B cell (primary cell): ENCODE results near the gene RNF17. TPM values are rescaled to one million over a fixed set of nuclear protein-coding genes. Genes with fewer than 3 reads are reported as not detected.

ENCODE experiments used
- ATAC-seq: fragments of 200-7000 bp; cut with Tn5 transposase; one replicate; pipeline ENCODE4 v1.10.0; 2021; ENCODE audit warnings: low read depth, mild to moderate bottlenecking, moderate number of reproducible peaks, moderate library complexity
- CTCF ChIA-PET: fragments of 350-600 bp; sonication (Branson Sonifier 250); formaldehyde crosslinking; loops from one replicate; lab custom pipeline; 2021; ENCODE audit warnings: antibody characterized with exemption, inconsistent platforms; lab: Charles Lee
- POLR2A ChIA-PET: fragments of 350-600 bp; sonication (Branson Sonifier 250); formaldehyde crosslinking; loops from one replicate; lab custom pipeline; 2021; ENCODE audit warnings: antibody characterized with exemption; lab: Charles Lee
- DNase-seq: peaks from one replicate; pipeline ENCODE4 v3.0.0; 2013
- H2AFZ ChIP-seq: 2 replicates; pipeline ENCODE4 v1.6.1; 2012; ENCODE audit warnings: mild to moderate bottlenecking, low read depth, low read length; ENCODE audit not compliant: insufficient read depth, poor library complexity, severe bottlenecking
- H3K27ac ChIP-seq, 2 donors: 1 replicate in 1 of 2; 2 replicates in 1 of 2; pipeline ENCODE4 v1.5.1; 2012 to 2013; ENCODE audit warnings: low read length in 2 of 2, mild to moderate bottlenecking in 2 of 2, moderate library complexity in 1 of 2
- H3K27me3 ChIP-seq, 4 experiments: fragments of 200-600 bp in 1 of 4; sonication (generic) in 1 of 4; replicated peaks in 1 of 4; 1 replicate in 2 of 4; 2 replicates in 2 of 4; pipeline versions ENCODE4 v1.6.1 to v1.7.0; 2013 to 2016; ENCODE audit warnings: low read length in 3 of 4, mild to moderate bottlenecking in 2 of 4, mixed read lengths in 1 of 4, moderate library complexity in 1 of 4; ENCODE audit not compliant: insufficient read depth in 4 of 4, control insufficient read depth in 3 of 4; ENCODE audit errors: control extremely low read depth in 1 of 4
- H3K36me3 ChIP-seq, 2 experiments: replicated peaks in 1 of 2; 1 replicate in 1 of 2; 2 replicates in 1 of 2; pipeline versions ENCODE4 v1.6.1 to v1.7.1; 2013; ENCODE audit warnings: low read length in 1 of 2; ENCODE audit not compliant: insufficient read depth in 2 of 2, control insufficient read depth in 1 of 2; ENCODE audit errors: control extremely low read depth in 1 of 2, extremely low read depth in 1 of 2
- H3K4me1 ChIP-seq, 2 donors: fragments of 200-600 bp in 1 of 2; sonication (generic) in 1 of 2; 1 replicate in 1 of 2; 2 replicates in 1 of 2; pipeline versions ENCODE4 v1.5.1 to v1.6.1; 2013 to 2017; ENCODE audit warnings: low read length in 2 of 2; ENCODE audit not compliant: control insufficient read depth in 2 of 2, insufficient read depth in 2 of 2
- H3K4me2 ChIP-seq: replicated peaks from 2 replicates; pipeline ENCODE3; 2012; ENCODE audit warnings: mild to moderate bottlenecking, low read depth, low read length; ENCODE audit not compliant: poor library complexity, severe bottlenecking
- H3K4me3 ChIP-seq, 5 experiments: fragments of 200-600 bp in 1 of 5; sonication (generic) in 1 of 5; 1 replicate in 3 of 5; 2 replicates in 2 of 5; pipeline versions ENCODE4 v1.5.1 to v1.7.0; 2011 to 2016; ENCODE audit warnings: low read length in 4 of 5, mild to moderate bottlenecking in 4 of 5, low read depth in 2 of 5, control low read depth in 1 of 5, moderate library complexity in 1 of 5; ENCODE audit not compliant: insufficient read depth in 1 of 5; ENCODE audit errors: control extremely low read depth in 1 of 5, extremely low read depth in 1 of 5
- H3K79me2 ChIP-seq: fragments of 200-600 bp; sonication (generic); one replicate; pipeline ENCODE4 v1.6.0; 2016; ENCODE audit warnings: low read length; ENCODE audit not compliant: control insufficient read depth, insufficient read depth
- H3K9ac ChIP-seq: fragments of 200-600 bp; sonication (generic); 2 replicates; pipeline ENCODE4 v1.6.1; 2017; ENCODE audit warnings: mild to moderate bottlenecking, low read length, moderate library complexity
- H3K9me3 ChIP-seq, 3 donors: one replicate each; pipeline versions ENCODE4 v1.6.1 to v1.7.1; 2013; ENCODE audit warnings: low read length in 2 of 3; ENCODE audit not compliant: control insufficient read depth in 2 of 3, insufficient read depth in 1 of 3; ENCODE audit errors: control extremely low read depth in 1 of 3
- H4K20me1 ChIP-seq: 2 replicates; pipeline ENCODE4 v1.6.0; 2012; ENCODE audit warnings: mild to moderate bottlenecking, low read length; ENCODE audit not compliant: insufficient read depth, control insufficient read depth, poor library complexity, severe bottlenecking
- H3K27ac Mint-ChIP-seq: one replicate; pipeline ENCODE4 v1.8.0; 2021; ENCODE audit warnings: mixed read lengths
- H3K27me3 Mint-ChIP-seq: one replicate; pipeline ENCODE4 v1.8.0; 2021; ENCODE audit warnings: mixed read lengths
- H3K4me1 Mint-ChIP-seq: one replicate; pipeline ENCODE4 v1.8.0; 2021; ENCODE audit warnings: mixed read lengths
- H3K4me3 Mint-ChIP-seq: one replicate; pipeline ENCODE4 v1.8.0; 2021; ENCODE audit warnings: mixed read lengths
- H3K9me3 Mint-ChIP-seq: one replicate; pipeline ENCODE4 v1.8.0; 2022; ENCODE audit warnings: mixed read lengths; ENCODE audit not compliant: insufficient read depth
- CTCF ChIP-seq: fragments of 200-600 bp; IDR thresholded peaks from one replicate; pipeline ENCODE4 v1.8.0; 2022; ENCODE audit warnings: antibody characterized with exemption, mild to moderate bottlenecking
- EZH2 ChIP-seq: IDR thresholded peaks from 2 replicates; pipeline ENCODE4 v1.6.1; 2012; ENCODE audit warnings: borderline replicate concordance, low read depth, mild to moderate bottlenecking, moderate library complexity, low read length; ENCODE audit not compliant: insufficient read depth, poor library complexity, severe bottlenecking
- WGBS: methylation state at CpG from one replicate; pipeline ENCODE4 v1.1.5; 2013; ENCODE audit warnings: missing lambda C conversion rate; ENCODE audit not compliant: insufficient coverage; 5-methylcytosine and 5-hydroxymethylcytosine counted together
- intact Hi-C: fragments of 100-400 bp; cut with micrococcal nuclease; formaldehyde crosslinking; loops from one replicate; pipeline ENCODE4 v1.10.0; 2022
- polyA plus RNA-seq: library from polyadenylated mRNA; depleted of rRNA; stranded (reverse); fragments of >200 nt; gene quantifications from 2 replicates; pipeline ENCODE4 v1.2.3, GENCODE V29; 2012
- total RNA-seq, 2 donors: library from RNA; stranded (reverse); fragments of 120-200 nt in 1 of 2; gene quantifications; 1 replicate in 1 of 2; 2 replicates in 1 of 2; pipeline versions ENCODE4 v1.2.3 to v1.2.4, GENCODE V29; 2013 to 2022

RNF17 gene
- total and polyA plus RNA-seq, 2 donors (not counting 1 experiment from before 2014, with no cell fraction given) = 0.12 TPM; not detected in 1

- no peak overlapping the region for H3K27ac Mint-ChIP-seq
- H3K27ac ChIP-seq = no peak overlapping the region
- no peak overlapping the region for H3K4me3 ChIP-seq
- H3K4me3 Mint-ChIP-seq = no peak overlapping the region
- H3K9me3 Mint-ChIP-seq = no peaks in the 10 kb centered on the region
- no peaks in the 10 kb centered on the region for H3K4me1 Mint-ChIP-seq
- no peaks in the 10 kb centered on the region for H4K20me1 ChIP-seq
- no peak overlapping the region for H2AFZ ChIP-seq
- no peaks in the 10 kb centered on the region for H3K4me1 ChIP-seq
- peaks cover 30% of the 10 kb centered on the region for H3K27me3 Mint-ChIP-seq
- 99% methylated on average over 5 of the region's 6 CpGs for WGBS
- no peaks in the 10 kb centered on the region for H3K36me3 ChIP-seq
- no peaks in the 10 kb centered on the region for H3K79me2 ChIP-seq
- DNase-seq (no peak), ATAC-seq (no peak)
- H3K4me2 ChIP-seq = no peak overlapping the region
- ChIA-PET CTCF (no interaction called here), POLR2A (no interaction called here)
- peaks cover 0 to 4% (median 0%) of the 10 kb centered on the region in 4 experiments for H3K27me3 ChIP-seq
- no peak overlapping the region for H3K9ac ChIP-seq
- H3K9me3 ChIP-seq = no peaks in the 10 kb centered on the region
- intact Hi-C loops = no loop called here
- no peak for TF ChIP-seq CTCF
- TF ChIP-seq EZH2 = no peak
Measured at GRCh38 chr13:24875566-24875965, 111.6 kb downstream of the RNF17 start.

- intact Hi-C loops = no loop called here
Measured at GRCh38 chr13:24877531-24877930, 113.6 kb downstream of the RNF17 start.

More at GRCh38 chr13:24877531-24877930, 113.6 kb downstream of the RNF17 start:
- Histone ChIP-seq H3K9ac (no peak overlapping the region), H4K20me1 (no peaks in the 10 kb centered on the region), H3K4me2 (no peak overlapping the region), H3K27me3 (peaks cover 0 to 4% (median 0%) of the 10 kb centered on the region in 4 experiments), H3K4me1 (no peaks in the 10 kb centered on the region), H3K79me2 (no peaks in the 10 kb centered on the region), H3K4me3 (no peak overlapping the region), H3K9me3 (no peaks in the 10 kb centered on the region), H2AFZ (no peak overlapping the region), H3K27ac (no peak overlapping the region), H3K36me3 (no peaks in the 10 kb centered on the region)
- no peaks in the 10 kb centered on the region for H3K4me1 Mint-ChIP-seq
- H3K4me3 Mint-ChIP-seq = no peak overlapping the region
- H3K27me3 Mint-ChIP-seq = peaks cover 24% of the 10 kb centered on the region
- no peak for DNase-seq
- no peak for ATAC-seq
- WGBS = 50% methylated on average over 1 of the region's 1 CpG
- no peak overlapping the region for H3K27ac Mint-ChIP-seq
- POLR2A ChIA-PET = no interaction called here
- H3K9me3 Mint-ChIP-seq = no peaks in the 10 kb centered on the region
- CTCF ChIA-PET = interaction anchor here (1.4 kb wide), 1 partner anchor 15 kb away, joined by 3 read pairs; no protein-coding TSS in a partner anchor
- no peak for TF ChIP-seq CTCF
- TF ChIP-seq EZH2 = no peak
